ENCODE measurements around the gene ARMC7.
"Not testable (repeated sequence)": the region's sequence is repeated elsewhere in the genome, so short reads cannot be mapped to it uniquely, and the experiment has no call there.

ARMC7 gene

DNA sequence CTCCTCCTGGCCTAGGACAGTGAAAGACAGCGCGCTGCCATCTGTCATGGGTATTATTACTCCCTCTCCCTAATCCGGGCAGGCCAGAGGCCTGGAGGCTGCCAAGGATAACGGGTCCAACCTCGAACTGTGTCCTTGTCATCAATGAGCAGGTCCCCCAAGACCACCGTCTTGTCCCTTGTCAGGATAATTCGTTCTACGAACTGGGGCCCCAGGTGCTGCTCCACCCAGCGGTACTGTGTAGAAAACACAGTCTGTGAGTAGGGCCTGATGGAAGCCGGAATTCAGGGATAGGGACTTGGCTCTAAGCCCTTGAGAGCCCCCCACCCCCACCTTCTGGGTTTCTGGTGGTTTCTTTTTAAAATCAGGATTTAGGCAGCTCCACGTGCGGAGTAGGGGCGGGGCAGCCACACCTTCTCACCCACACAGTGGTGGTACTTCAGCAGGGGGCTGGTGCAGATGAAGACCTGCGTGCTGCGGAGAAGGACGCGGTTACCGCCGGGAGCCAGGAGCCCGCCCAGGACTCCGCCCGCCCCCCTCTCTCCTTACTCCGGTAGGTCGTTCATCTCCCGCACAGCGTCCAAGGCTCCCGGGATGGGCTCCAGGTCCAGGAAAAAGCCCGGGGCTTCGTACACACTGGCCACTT is 21.0 kb downstream of the ARMC7 start:
- peak; percentile 34 to 57 for DNase-seq

DNA sequence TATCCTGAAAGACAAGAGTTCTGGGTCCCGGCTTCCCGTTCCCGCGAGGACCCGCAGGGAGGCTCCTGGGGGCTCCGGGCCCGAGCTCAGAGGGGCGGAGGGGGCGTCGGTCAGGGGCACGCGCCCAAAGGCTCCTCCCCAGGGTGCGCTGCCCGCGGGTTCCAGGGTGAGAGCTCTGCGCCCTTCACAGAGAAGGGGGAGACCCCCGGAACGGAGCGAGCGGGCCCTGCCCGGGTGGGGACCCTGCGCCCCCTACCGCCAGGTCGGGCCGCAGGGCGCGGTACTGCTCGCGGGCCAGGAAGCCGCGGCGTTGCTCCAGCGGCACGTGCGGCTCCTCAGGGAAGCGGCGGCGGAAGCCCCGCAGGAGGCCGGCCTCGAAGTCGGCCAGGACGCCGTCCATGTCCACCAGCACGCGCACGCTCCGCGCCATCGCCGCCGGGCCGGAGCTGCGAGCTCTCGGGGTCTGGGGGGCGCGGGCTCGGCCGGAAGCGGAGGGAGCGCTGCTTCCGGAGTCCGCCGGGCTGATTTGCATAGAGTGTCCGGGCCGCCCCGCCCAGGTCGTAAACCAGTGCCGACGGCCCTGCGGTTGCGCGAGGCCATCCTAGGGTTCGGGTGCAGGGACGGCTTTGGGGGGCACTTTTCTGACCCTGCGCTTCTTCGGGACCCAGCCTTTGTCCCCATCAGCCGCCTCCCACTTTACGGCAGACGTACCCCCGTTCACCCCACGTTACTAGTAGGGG is 21.7 kb downstream of the ARMC7 start, which contains the start of gene NT5C:
NT5C (minus strand) TSS at position 465 of the 740 bp plus-strand sequence; CDS start at position 430, 35 bp downstream.
- peak; percentile 49 to 60 for DNase-seq

DNA sequence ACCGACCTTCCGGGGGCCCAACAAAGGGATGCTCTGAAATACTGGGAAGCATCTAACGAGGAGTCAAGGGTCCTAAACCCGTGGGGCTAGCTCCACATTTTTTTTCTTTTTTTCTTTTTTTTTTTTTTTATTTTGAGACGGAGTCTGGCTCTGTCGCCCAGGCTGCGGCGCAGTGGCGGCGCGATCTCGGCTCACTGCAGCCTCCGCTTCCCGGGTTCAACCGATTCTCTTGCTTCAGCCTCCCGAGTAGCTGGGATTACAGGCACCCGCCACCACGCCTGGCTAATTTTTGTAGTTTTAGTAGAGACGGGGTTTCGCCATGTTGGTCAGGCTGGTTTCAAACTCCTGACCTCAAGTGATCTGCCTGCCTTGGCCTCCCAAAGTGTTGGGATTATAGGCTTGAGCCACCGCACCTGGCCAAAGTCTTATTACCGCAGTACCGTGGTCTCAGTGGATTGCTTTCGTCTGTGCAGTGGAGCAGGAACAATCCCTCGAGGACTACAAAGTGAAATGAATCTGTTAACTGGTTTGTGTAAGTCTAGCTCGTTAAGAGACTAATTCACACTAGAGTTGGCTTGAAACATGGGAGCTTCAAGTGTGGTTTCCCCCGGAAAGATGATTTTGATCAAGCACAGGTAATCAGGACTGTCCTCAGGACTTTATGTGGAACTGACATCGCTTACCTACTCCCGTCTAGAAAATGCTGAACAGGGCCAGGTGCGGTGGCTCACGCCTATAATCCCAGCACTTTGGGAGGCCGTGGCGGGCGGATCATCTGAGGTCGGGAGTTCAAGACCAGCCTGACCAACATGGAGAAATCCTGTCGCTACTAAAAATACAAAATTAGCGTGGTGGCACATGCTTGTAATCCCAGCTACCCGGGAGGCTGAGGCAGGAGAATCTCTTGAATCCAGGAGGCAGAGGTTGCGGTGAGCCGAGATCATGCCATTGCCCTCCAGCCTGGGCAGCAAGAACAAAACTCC is 22.5 kb downstream of the ARMC7 start:
- not testable (repeated sequence) for DNase-seq

DNA sequence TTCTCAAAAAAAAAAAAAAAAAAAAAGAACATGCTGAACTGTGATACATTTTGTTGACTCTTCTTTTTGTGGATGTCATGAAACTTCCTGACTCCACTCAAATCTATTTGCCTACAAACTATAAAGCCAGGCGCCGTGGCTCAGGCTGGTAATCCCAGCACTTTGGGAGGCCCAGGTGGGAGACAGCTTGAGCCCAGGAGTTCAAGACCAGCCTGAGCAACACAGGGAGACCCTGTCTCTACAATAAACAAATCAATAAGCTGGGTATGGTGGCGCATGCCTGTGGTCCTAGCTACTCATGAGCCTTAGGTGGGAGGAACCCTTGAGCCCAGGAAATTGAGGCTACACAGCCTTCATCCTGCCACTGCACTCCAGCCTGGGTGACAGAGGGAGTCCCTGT is 23.2 kb downstream of the ARMC7 start:
- DNase-seq: no peak

DNA sequence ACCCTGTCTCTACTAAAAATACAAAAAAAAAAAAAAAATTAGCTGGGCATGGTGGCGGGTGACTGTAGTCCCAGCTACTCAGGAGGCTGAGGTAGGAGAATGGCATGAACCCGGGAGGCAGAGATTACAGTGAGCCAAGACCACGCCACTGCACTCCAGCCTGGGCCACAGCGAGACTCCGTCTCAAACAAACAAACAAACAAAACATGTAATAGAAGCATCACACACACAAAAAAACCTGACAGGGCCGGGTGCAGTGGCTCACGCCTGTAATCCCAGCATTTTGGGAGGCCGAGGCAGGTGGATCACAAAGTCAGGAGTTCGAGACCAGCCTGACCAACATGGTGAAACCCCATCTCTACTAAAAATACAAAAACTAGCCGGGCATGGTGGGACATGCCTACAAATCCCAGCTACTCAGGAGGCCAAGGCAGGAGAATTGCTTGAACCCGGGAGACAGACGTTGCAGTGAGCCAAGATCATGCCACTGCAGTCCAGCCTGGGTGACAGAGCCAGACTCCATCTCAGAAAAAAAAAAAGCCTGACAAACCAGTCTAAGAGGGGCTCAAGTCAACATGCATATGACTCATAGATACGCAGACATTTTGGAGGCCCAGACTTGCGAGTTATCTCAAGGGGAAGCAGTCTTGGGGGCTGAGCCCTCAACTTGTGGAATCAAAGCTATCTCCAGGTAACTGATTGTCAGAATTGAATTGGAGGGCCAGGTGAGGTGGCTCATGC is 24.0 kb downstream of the ARMC7 start:
- not testable (repeated sequence) for DNase-seq

DNA sequence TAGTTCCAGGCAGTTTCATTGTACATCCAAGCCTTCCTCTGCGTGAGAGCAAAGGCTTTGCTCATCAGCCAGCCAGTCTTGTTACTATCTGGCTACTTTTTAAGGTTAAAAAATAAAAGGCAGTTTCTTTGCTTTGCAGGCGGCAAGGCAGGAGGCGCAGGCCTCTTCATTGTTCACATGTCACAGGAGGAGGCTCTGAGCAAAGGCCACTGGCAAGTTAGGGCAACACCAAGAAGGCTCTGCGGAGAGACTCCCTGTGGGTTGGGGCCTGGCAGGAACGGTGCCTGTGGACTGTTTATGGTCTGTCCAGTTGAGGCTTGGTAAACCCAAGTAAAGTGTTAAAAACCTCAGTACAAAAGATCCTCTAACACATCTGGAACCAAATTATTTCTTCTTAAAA is 25.7 kb downstream of the ARMC7 start:
- no peak for DNase-seq

DNA sequence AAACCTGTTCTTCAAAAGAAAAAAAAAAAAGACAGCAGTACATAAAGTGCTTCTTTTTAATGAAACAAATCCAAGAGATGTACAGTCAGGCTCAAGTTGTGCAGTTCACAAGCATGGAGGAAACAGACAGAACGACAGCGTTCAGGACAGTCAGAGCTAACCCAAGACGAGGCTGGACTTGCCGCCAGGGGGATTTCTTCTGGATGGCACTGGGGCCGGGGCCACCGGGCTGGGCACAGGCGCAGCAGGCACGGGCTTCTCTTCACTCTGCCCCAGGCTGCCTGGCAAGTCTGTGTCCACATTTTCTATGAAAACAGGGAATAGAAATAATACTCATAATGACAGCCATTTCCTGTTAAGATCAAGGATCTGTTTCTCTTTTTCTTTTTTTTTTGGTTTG is 26.2 kb downstream of the ARMC7 start:
- no peak for DNase-seq

DNA sequence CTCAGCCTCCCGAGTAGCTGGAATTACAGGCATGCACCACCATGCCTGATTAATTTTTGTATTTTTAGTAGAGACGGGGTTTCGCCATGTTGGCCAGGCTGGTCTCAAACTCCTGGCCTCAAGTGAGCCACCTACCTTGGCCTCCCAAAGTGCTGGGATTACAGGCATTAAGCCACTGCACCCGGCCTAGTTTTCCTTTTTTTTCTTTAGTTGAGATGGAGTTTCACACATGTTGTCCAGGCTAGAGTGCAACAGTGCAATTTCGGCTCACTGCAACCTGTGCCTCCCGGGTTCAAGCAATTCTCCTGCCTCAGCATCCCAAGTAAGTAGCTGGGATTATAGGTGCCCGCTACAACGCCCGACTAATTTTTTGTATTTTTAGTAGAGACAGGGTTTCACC is 28.0 kb downstream of the ARMC7 start:
- DNase-seq: not testable (repeated sequence)

DNA sequence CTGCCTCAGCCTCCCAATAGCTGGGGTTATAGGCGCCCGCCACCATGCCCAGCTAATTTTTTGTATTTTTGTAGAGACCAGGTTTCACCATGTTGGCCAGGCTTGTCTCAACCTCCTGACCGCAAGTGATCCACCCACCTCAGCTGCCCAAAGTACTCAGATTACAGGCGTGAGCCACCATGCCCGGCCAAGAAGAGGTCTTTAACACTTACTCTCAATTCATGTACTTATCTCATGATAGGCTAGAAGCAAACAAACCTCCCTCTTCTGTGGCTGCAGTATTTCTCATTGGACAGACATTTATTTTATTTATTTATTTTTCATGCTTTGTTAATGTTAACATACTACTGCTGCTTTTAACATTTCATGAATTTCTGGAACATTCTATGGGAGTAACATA is 28.8 kb downstream of the ARMC7 start:
- DNase-seq: no peak

DNA sequence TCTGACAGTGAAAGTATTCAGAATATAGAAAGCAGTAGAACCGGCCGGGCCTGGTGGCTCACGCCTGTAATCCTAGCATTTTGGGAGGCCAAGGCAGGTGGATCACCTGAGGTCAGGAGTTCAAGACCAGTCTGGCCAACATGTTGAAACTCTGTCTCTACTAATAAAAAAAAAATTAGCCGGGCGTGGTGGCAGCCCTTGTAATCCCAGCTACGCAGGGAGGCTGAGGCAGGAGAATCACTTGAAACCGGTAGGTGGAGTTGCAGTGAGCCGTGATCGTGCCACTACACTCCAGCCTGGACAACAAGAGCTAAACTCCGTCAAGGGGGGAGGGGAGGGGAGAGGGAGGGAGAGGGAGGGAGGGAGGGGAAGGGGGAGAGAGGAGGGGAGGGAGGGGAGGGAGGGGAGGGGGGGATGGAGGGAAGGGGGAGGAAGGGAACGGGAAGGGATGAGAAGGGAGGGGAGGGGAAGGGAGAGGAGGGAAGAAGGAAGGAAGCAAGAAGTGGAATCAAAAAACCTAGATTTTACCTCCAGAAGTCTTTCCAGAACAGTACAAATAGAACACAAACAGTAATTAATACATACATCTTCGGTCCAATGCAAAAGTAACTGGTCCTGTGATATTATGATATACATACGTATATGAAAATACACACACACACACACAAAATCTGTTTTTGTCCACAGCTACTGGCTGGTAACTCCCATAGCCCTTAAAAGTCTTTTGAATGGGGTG is 32.6 kb downstream of the ARMC7 start:
- DNase-seq: no peak

DNA sequence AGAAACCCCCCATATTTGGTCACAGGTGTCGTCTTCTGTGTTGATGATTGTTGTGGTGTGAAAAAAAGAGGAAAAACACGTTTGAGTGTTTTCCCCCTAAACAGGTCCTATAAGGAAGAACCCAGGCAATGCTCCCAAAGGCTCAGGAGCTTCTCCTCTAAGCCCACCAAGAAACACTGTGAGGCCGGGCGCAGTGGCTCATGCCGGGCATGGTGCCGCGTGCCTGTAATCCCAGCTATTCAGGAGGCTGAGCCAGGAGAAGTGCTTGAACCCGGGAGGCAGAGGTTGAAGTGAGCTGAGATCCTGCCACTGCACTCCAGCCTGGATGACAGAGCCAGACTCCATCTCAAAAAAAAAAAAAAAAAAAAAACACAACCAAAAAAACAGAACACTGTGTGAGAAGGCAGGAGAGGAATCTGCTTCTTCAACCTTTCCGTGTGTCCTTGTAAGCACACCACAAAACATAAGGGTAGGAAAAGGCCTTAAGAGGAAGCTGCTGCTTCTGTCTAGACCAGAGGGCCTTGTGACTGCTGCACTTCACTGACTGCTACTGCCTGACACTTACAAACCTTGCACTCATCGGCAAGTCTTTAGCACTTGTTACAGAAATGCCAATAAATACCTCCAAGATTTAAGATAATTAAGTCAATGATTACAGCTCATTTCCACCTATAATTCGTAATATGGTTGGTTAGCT is 35.2 kb downstream of the ARMC7 start:
- no peak for DNase-seq

DNA sequence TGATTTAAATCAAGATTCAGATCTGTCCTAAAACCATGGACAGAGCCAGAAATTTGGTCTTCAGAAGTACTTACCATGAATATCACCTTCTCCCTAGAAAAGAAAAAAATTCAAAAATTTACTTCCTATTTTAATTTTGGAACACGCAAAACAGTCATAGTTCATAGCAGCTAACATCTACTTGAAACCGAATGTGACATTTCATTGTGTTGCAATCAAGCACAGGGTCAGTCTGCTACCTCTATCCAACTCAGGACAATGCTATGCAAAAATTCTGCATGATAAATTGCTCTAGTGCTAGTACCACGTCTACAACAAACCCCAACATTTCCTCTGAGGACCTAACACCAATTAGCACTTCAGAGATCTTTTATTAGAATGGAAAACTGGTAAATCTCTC is 36.8 kb downstream of the ARMC7 start:
- DNase-seq: no peak

DNA sequence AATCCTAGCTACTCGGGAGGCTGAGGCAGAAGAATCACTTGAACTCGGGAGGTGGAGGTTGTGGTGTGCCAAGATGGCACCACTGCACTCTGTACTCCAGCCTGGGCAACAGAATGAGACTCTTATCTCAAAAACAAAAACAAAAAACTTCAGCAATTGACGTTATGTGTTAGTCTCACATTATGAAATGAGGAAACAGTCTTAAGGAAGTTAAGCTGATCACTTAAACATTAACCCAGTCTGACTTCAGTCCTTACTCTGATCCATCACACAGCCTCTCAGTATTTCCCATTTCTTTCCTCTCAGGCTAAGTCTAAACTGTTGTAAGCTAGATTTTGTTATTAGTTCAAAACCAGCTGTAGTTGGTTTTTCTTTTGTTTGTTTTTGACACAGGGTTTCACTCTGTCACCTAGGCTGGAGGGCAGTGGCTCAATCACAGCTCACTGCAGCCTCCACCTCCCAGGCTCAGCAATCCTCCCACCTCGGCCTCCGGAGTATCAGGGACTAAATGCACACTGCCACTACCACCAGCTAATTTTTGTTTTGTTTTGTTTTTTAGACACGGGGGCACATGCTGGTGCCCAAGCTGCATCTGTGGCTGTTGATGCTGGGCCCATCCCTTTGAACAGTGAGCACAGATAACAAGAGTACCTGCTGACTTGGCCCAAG is 38.2 kb downstream of the ARMC7 start:
- DNase-seq: no peak

DNA sequence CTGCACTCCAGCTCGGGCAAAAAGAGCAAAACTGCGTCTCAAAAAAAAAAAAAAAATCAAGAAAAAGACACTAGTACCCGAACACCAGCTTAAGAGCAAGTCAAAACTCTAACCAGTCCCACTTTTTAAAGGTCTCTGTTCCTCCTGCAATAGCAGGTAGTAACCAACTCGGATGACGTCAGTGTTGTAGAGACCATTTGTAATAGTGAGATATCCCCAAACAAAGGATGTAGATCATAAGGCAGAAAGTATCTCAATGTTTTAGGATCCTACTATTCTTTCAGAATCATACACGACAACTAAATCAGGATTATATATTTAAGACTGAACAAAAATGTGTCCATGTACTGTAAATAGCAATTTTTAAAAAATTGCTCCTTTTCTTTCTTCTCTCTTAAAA is 42.2 kb downstream of the ARMC7 start:
- DNase-seq: peak in 1 of 2 donors; percentile 17

DNA sequence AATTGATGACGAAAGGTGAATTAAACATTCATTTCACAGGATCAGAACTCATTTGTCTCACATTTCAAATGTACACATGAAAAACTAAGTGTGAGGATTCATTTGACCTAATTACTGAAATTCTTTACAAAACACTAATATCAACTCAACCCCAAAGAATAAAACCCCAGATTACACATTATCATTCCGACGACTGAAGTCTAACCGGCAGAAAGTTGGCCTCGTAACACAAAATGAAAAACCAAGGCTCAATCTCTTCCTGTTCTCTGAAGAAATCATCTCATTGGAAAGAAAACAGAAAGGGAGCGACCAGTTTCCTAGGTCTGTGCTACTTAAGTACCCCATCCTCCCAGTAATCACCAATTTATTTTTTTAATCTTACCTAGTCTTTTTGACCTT is 42.8 kb downstream of the ARMC7 start:
- no peak for DNase-seq

DNA sequence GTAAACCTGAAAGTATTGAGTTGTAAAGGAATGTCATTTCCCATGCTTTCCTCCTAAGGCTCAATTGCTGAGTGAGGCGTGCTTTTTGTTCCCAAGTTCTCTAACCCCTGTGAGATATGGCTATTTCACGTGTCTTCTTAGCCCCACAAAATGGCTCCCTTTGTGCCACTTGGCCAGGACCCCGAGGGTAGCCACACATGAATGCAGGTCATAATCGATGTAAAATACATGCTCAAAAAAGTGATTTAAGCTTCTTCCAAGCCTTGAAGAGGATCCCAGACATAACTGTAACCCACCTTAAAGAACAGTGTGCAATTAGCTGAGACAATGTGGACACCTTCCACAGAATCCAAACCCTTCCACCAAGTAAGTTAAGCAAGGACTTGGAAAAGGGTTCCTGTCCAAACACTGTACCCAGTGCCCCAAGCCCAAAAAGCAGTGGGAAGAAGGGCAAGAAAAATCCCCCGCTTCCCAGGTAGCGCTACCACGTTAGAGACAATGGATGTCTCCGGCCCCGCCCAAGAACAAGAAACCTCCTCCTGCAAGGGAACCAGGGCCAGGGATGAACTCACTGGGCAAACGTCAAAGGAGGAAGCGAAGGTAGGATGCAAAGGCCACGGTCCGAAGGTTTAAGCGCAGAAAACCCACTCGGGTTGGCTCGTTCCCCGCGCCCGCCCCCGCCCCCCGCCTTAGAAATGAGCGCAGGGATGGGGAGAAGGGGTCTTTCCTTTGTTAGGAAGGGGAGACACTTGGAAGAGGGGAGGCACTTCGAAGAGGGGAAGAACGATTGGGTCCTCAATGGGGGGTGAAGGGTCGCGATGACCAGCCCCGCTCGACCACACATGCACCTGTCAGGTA is 43.4 kb downstream of the ARMC7 start:
- peak; percentile 12 to 26 for DNase-seq

DNA sequence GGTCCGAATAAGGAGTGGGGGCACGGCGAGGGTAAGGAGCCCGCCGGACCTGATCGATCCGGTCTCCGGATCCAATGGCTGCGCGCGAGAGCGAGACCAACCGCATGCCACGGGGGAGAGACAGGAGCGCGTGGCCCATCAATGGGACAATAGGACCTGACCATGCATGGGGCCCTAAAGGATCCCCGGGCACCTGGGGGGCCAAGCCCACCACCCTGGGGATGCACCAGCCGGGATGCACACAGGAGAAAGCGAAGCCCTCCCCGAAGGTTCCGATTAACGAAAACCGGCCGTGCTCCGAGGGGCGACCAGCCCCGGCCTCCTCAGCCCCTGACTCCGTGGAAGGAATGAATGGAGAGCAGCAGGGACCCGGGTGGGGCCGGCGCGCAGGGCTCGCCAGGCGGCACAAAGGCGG is 44.0 kb downstream of the ARMC7 start:
- peak in 1 of 2 donors; percentile 18 for DNase-seq

DNA sequence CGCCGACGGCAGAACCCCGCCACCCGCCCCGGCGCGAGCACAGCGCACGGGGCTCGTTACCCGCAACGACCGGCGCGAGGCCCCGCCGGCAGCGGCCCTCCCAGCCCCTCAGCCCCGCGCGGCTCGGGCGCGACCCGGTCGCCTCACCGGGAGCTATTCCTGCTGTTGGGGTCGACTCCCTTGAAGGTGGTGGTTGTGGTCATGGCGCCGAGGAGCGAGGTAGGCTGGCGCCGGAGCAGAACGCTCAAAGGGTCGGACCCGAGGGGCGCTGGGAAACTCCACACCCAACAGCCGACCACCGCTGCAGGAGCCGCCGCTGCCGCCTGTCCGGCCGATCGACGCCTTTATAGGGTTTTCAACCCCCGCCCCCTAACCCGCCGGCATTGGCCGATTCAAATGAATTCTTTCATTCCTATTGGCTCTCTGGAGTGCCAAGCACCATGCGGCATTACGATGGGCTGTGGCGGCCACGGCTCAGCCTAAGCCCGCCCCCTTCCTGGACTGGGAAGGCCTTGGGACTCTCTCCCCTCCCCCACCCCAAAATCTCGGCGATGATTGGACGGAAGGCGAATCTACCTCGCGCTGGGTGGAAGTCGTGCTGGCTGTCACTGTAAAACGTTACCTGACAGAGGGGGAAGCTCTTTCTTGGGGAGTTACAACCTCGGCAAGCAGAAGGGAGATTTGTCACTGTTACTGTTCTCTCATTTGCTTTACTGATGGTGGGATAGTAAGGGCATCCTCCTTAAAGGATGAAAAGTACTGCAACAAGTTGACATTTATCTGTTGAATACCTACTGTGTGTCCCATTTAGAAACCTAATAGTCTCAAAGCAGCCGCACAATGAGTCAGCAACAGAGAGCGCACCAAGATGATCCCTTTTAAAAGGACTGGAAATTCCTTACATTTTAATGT is 44.7 kb downstream of the ARMC7 start, which contains the start of gene JPT1:
JPT1 (minus strand) TSS at position 318 of the 912 bp plus-strand sequence; CDS start at position 203, 115 bp downstream.
- DNase-seq: peak; percentile 99

Measured in CD4-positive, alpha-beta T cell treated with Interferon alpha-2 for 1 hour (primary cell).